GM19099 (cell line): ENCODE results near the gene ASCL3.

ENCODE experiments used
- POLR2A ChIP-seq: IDR thresholded peaks from 3 replicates; pipeline ENCODE4 v1.6.1; 2011; ENCODE audit warnings: low read depth; ENCODE audit not compliant: insufficient read length; ENCODE audit errors: extremely low read depth

The ASCL3 gene

DNA sequence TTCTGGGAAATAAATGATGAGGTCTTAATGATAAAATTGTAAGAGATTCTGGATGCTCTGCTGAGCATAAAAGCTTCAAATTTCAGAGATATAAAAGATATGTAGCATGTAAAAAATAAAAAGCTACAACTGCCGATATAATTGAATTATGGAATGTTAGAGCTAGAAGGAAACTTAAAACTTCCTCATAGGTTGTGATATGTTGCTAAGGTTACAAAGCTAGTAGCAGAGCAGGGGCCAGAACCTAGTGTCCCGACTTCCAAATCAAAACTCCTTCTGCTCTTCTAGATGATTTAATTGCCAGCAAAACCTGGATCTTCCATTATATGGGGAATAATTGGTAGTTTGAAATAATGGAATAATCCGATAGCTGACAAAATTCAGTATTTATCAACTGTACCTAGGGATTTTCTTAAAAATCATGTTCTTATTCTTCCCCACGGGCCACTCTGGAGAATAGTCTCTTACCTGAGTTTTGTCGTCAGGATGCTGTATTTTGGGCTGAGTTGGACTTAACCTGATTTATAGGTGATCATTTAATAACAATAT is at the start of gene ASCL3:
Gene ASCL3, minus strand, starts transcription at position 499 of the 549 bp plus-strand sequence. CDS start 4,855 bp downstream, outside the sequence.
- no peak for TF ChIP-seq POLR2A

- no peak for TF ChIP-seq POLR2A
Observed at GRCh38 chr11:8989453-8989852, 46.6 kb upstream of the ASCL3 start.

DNA sequence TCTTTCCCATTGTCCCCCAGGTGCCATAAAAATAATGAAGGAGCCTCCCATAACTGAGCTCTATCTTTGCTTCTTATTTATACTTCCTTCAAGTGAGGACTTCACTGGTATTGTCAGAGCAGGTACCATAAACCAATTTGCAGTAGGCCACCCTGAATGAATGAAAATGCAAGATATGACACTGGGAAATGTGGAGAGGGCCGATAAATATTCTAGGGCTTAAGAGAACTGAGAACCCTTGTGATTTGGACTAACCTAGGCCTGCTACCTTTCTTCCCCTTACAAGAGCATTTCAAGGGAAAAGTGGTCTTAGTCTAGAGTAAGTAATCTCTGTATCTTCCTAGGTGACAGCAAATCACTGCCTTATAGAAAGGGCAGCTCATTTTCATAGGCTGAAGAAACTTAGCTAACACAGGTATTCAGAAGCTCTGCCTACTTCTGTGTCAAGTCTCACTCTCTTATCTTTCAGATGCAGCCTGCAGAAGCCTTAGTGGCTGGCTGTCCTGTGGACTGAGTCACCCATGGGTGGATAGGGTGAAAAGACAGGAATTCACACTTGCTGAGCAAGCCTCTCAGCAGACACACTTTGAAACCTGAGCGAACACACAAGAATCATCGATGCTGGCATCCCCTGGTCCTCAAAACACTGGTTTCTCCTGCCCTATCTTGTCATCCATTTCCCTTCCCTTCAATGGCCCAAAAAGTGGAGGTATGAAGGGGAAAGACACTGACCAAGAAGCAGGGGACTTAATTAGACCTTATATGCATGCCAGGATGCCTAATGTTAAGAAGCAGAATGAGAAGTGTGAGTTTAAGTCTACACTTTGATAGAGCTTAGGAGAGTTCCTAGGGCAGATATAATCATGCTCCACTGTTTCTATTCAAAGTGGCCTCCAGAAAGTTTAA is 45.8 kb upstream of the ASCL3 start:
- no peak for TF ChIP-seq POLR2A

GRCh38 chr11:8987446-8987845 is 44.6 kb upstream of the ASCL3 start:
- no peak for TF ChIP-seq POLR2A

GRCh38 chr11:8985462-8985861 is 42.6 kb upstream of the ASCL3 start:
- no peak for TF ChIP-seq POLR2A

GRCh38 chr11:8983552-8983951 is 40.7 kb upstream of the ASCL3 start:
- no peak for TF ChIP-seq POLR2A

DNA sequence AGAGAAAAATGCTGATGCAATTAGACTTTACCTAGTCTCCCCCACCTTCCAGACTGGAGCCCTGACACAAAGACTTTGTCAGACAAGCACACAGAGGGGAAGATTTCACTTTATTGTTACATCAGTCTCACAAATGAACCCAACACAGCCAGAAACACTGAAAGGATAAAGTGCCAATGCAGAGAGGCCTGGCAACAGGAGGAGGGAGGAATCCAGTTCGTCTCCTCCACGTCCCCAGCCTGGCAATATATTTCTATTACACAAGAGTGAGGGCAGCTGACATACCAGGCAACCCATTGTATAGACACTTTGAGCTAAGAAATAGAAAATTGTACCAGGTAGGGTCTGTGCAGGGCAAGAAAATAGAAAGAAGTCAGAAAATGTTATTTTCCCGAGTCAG is 37.7 kb upstream of the ASCL3 start:
- TF ChIP-seq POLR2A, result no peak

DNA sequence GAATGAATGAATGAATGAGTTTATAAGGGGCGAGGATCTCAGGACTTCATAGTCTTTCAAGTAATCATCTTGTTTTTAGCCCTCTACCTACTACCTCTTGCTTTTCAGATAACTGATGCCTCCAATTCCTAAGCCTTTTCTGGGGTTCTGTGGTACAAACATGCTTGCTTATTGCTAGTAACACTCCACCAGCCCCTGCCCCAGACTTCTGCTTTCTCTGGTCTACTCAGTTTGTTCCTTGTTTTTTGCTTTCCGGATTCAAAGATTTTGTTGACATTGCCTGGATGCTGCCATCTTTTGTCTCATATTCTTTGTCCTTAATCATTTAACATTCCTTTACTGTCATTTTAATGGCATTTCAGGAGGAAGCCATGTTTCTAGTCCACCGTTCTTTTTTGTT is 30.3 kb upstream of the ASCL3 start:
- TF ChIP-seq POLR2A, result no peak

DNA sequence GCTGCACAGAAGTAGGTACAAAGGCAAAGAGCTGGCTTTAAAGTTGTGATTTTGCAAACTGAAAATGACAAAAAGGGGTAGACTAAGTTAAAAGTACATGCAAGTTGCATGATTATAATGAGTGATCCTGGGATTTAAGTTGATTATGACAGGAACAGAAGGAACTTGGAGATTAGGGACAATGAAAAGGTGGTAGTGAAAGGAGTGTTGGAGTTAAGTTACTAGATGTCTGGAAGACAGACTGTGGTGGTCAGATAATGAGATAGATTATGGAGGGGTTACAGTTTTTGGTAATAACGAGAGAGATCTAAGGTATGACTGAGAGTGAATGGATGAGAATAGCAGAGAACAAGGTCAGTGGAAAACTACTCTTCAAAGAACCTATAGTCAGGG is 29.1 kb upstream of the ASCL3 start:
- TF ChIP-seq POLR2A, result no peak

GRCh38 chr11:8971196-8971923 is 28.5 kb upstream of the ASCL3 start:
- no peak for TF ChIP-seq POLR2A

DNA sequence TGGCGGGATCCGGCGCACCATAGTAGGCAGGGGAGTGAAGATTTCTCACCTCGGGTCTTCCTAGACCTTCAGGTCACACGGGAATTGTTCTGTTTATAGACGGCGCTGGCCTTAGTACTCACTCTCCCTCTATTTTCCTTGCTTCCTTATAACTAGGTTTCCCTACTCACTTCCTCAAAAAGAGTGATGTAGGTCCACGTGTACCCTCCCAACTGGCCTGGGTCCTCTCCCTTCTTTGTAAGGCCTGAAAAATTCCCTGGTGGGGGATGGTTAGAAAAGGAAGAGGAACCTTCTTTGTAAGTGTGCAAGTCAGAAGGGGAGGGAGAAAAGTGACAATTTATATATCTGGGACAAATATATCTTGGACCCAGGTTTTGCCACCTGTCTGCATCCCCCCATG is 24.4 kb upstream of the ASCL3 start:
- no peak for TF ChIP-seq POLR2A

DNA sequence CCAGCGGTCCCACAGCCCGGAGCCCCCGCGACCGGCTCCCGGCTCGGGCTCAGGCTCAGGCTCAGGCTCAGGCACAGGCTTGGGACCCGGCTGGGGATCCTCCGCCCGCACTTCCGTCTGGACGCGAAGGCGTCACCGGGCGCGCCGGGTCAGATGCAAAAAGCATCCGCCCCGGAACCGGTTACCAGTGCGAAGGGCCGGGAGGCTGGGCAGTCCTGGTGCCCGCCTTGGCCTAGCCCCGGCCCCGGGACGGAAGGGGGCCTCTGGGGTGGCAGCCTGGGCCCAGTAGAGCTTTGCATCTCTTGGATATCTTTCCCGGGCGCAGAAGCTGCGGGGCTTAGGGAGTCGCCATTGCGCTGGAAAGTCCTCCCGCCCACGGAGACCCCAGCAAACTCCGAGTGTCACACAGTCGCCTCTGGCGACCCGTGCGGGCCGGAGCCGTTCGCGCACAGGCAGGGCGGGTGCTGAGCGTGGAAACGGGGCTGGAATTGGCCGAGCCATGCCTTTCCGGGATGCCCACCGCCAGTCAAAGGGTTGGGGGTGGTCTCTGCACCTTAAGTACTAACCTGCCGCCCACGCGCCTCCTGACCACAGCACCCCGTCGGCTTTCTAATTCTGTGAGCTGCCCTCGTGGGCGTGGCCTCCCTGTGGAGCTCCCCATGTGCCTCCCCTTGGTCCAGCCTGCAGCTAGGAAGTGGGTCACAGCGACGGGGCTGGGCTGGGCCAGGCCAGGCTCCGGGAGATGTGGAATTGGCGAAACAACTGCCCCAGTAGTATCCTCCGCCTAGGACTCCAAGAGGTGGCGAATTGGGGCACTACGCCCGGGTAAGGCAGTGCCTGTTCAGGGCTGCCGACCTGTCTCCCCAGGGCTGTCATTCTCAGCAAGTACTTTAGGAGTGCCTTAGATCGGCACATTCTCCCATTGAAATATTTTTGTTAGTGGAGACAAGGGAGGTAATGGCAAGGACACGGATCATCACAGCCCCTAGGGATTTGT is 21.8 kb upstream of the ASCL3 start, which contains the start of gene TMEM9B:
Gene TMEM9B, minus strand, starts transcription at position 119 of the 997 bp plus-strand sequence. CDS start 129 bp downstream, outside the sequence.
- peak; percentile 87 for TF ChIP-seq POLR2A

DNA sequence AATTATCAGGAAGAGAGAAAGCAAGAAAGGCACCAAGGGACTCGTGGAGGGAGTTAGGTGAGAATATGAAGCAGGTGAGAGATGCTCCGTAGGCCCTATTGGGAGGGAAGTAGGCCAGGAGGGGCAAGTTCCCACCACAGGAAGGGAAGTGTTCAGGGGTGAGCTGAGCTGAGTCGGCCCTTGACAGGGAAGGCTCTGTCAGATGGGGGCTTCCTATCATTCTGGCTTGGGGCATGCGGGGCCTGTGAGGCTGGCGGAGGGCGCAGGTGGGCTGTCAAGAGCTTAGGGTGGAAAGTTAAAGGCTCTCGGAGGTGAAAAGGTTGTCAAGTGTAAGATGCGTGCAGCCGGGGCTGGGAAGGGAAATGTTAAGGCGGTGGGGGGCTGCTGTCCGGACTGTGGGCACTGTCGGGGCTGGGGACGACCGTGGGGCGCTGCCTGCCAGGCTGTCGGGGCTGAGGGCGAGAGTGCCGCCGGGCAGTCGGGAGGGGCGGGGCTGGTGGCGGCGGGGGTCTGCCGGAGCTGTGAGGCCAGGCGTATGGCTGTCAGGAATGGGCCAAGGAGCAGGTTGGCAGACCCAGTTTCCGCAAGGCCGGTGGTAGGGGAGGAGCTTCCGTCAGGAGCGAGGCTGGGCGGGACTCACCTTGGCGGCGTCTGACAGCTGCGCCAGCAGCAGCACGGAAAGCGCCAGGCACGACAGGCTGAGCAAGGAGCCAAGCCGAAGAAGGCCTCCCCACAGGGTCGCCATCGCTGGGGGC is 20.9 kb upstream of the ASCL3 start:
- TF ChIP-seq POLR2A, result no peak

DNA sequence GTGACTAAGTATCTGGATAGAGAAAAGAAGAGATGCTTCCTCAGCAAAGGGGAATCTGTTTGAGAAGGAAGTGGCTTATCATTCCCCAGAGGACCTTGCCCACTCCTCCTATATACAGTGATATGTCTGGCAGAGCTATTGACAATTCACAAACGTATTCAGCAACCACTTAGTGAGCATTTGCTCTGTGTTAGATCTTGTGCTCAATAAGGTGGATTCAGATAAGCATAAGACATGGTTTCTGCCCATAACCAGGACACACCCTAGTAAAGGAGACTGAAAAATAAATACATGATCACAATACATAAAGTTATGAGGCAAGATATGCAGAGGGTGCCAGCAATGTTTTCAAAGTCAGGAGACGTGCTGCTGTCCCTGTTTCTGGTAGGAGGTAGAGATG is 20.0 kb upstream of the ASCL3 start:
- no peak for TF ChIP-seq POLR2A

DNA sequence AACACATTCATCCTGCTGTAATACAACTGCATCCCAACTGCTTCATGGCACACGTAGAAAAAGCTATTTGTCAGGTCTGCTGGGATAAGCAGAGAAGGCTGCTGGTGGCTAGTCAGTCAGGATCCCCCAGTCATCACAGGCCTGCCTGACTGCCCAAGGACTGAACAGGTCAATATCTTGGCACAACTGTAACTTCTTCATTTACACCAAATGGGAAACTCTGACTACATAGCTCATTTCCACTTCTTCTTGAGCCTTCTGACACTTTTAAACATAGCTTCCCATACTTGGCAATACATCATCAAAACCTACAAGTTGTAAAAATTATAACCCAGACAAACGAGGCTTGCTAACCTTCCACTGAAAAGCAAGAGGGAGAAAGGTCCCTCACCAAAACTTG is 18.6 kb upstream of the ASCL3 start:
- no peak for TF ChIP-seq POLR2A
